Naive B cell (primary cell): ENCODE results near the gene AKAP8. TPM values are rescaled to one million over a fixed set of nuclear protein-coding genes. Genes with fewer than 3 reads are reported as not detected.
"Not testable (repeated sequence)": the region's sequence is repeated elsewhere in the genome, so short reads cannot be mapped to it uniquely, and the experiment has no call there.

Source experiments
- ATAC-seq, 2 donors: fragments of 150-1000 bp; cut with Tn5 transposase; 2 replicates each; pipeline ENCODE4 v1.10.0; 2021; ENCODE audit warnings: low read depth in 2 of 2, mild to moderate bottlenecking in 2 of 2, moderate library complexity in 2 of 2
- DNase-seq: peaks from one replicate; pipeline ENCODE4 v3.0.0; 2022
- H3K27ac Mint-ChIP-seq, 6 donors: one replicate each; pipeline ENCODE4 v1.8.0; 2020 to 2022; ENCODE audit warnings: mild to moderate bottlenecking in 6 of 6, mixed read lengths in 6 of 6, moderate library complexity in 5 of 6, inconsistent platforms in 2 of 6
- H3K27me3 Mint-ChIP-seq, 3 donors: one replicate each; pipeline ENCODE4 v1.8.0; 2021 to 2022; ENCODE audit warnings: mixed read lengths in 3 of 3, mild to moderate bottlenecking in 1 of 3
- H3K36me3 Mint-ChIP-seq, 2 donors: one replicate each; pipeline ENCODE4 v1.8.0; 2020 to 2022; ENCODE audit warnings: mixed read lengths in 2 of 2, inconsistent platforms in 1 of 2, mild to moderate bottlenecking in 1 of 2
- H3K4me1 Mint-ChIP-seq, 3 donors: one replicate each; pipeline ENCODE4 v1.8.0; 2020 to 2022; ENCODE audit warnings: mixed read lengths in 3 of 3, inconsistent platforms in 1 of 3, mild to moderate bottlenecking in 1 of 3, moderate library complexity in 1 of 3
- H3K4me3 Mint-ChIP-seq, 8 donors: one replicate each; pipeline ENCODE4 v1.8.0; 2020 to 2022; ENCODE audit warnings: mild to moderate bottlenecking in 8 of 8, mixed read lengths in 8 of 8, moderate library complexity in 8 of 8, inconsistent platforms in 2 of 8
- H3K9me3 Mint-ChIP-seq, 7 donors: one replicate each; pipeline ENCODE4 v1.8.0; 2020 to 2022; ENCODE audit warnings: mixed read lengths in 7 of 7, mild to moderate bottlenecking in 5 of 7, inconsistent platforms in 2 of 7, moderate library complexity in 1 of 7
- polyA plus RNA-seq, 6 donors: library from polyadenylated mRNA; unstranded; fragments of 300-500 nt; fragmentation: Illumina TruSeq; gene quantifications; one replicate each; pipeline ENCODE4 v1.2.3, GENCODE V29; 2021; ENCODE audit warnings: low read depth in 6 of 6

AKAP8 gene
- polyA plus RNA-seq, 6 donors from 2014 or later, result 14.7 to 27.7 (median 17.9) TPM

GRCh38 chr19:15399635-15400034 lies 20.0 kb upstream of the AKAP8 start:
- Mint-ChIP-seq H3K9me3 (no peaks in the 10 kb centered on the region), H3K36me3 (peaks cover 10 to 25% of the 10 kb centered on the region in 2 donors), H3K27me3 (no peaks in the 10 kb centered on the region), H3K4me3 (no peak overlapping the region), H3K27ac (peak overlapping the region in 1 of 6 donors; percentile 75), H3K4me1 (peaks cover 19 to 24% (median 23%) of the 10 kb centered on the region in 3 donors)
- ATAC-seq (no peak), DNase-seq (no peak)

- no peak overlapping the region for H3K4me3 Mint-ChIP-seq
- DNase-seq, result no peak
- no peak overlapping the region for H3K27ac Mint-ChIP-seq
- H3K4me1 Mint-ChIP-seq, result peaks cover 17 to 22% (median 19%) of the 10 kb centered on the region in 3 donors
- ATAC-seq, result no peak
- H3K27me3 Mint-ChIP-seq, result no peaks in the 10 kb centered on the region
- H3K9me3 Mint-ChIP-seq, result no peaks in the 10 kb centered on the region
- H3K36me3 Mint-ChIP-seq, result peaks cover 11 to 22% of the 10 kb centered on the region in 2 donors
Observed at GRCh38 chr19:15399234-15399515, 19.6 kb upstream of the AKAP8 start.

GRCh38 chr19:15398501-15399233 lies 19.1 kb upstream of the AKAP8 start:
- ATAC-seq (no peak), DNase-seq (no peak)
- peaks cover 14 to 24% (median 16%) of the 10 kb centered on the region in 3 donors for H3K4me1 Mint-ChIP-seq
- H3K36me3 Mint-ChIP-seq, result peaks cover 14 to 22% of the 10 kb centered on the region in 2 donors
- H3K4me3 Mint-ChIP-seq, result no peak overlapping the region
- H3K27me3 Mint-ChIP-seq, result no peaks in the 10 kb centered on the region
- H3K9me3 Mint-ChIP-seq, result no peaks in the 10 kb centered on the region
- H3K27ac Mint-ChIP-seq, result no peak overlapping the region

- DNase-seq (no peak), ATAC-seq (no peak)
- H3K9me3 Mint-ChIP-seq, result no peaks in the 10 kb centered on the region
- peaks cover 13 to 19% (median 18%) of the 10 kb centered on the region in 3 donors for H3K4me1 Mint-ChIP-seq
- H3K4me3 Mint-ChIP-seq, result peak overlapping the region in 1 of 8 donors; percentile 29
- H3K27me3 Mint-ChIP-seq, result no peaks in the 10 kb centered on the region
- H3K36me3 Mint-ChIP-seq, result peaks cover 22% of the 10 kb centered on the region in 2 donors
- H3K27ac Mint-ChIP-seq, result peak overlapping the region in 3 of 6 donors; percentile 38 to 81 (median 69)
Observed at GRCh38 chr19:15397782-15398181, 18.2 kb upstream of the AKAP8 start.

- peaks cover 10 to 17% (median 14%) of the 10 kb centered on the region in 3 donors for H3K4me1 Mint-ChIP-seq
- H3K27me3 Mint-ChIP-seq, result no peaks in the 10 kb centered on the region
- ATAC-seq, result no peak
- no peak overlapping the region for H3K4me3 Mint-ChIP-seq
- no peak for DNase-seq
- H3K36me3 Mint-ChIP-seq, result peaks cover 22% of the 10 kb centered on the region in 2 donors
- peak overlapping the region in 2 of 6 donors; percentile 38 to 81 for H3K27ac Mint-ChIP-seq
- no peaks in the 10 kb centered on the region for H3K9me3 Mint-ChIP-seq
Observed at GRCh38 chr19:15397236-15397635, 17.6 kb upstream of the AKAP8 start.

- Mint-ChIP-seq H3K9me3 (no peaks in the 10 kb centered on the region), H3K4me3 (no peak overlapping the region), H3K36me3 (peaks cover 22% of the 10 kb centered on the region in 2 donors), H3K27ac (peak overlapping the region in 3 of 6 donors; percentile 13 to 81 (median 69)), H3K4me1 (peaks cover 10 to 17% (median 14%) of the 10 kb centered on the region in 3 donors), H3K27me3 (no peaks in the 10 kb centered on the region)
- DNase-seq, result no peak
- ATAC-seq, result no peak
Observed at GRCh38 chr19:15396436-15396835, 16.8 kb upstream of the AKAP8 start.

GRCh38 chr19:15395251-15395650 lies 15.7 kb upstream of the AKAP8 start:
- peak overlapping the region in 1 of 6 donors; percentile 93 for H3K27ac Mint-ChIP-seq

GRCh38 chr19:15394426-15394825 lies 14.8 kb upstream of the AKAP8 start:
- Mint-ChIP-seq H3K4me1 (peaks cover 14 to 27% (median 22%) of the 10 kb centered on the region in 3 donors), H3K9me3 (no peaks in the 10 kb centered on the region), H3K27me3 (no peaks in the 10 kb centered on the region), H3K27ac (peak overlapping the region in 2 of 6 donors; percentile 40 to 65), H3K36me3 (peaks cover 22 to 24% of the 10 kb centered on the region in 2 donors), H3K4me3 (no peak overlapping the region)
- ATAC-seq (no peak), DNase-seq (no peak)

More at GRCh38 chr19:15395251-15395650, 15.7 kb upstream of the AKAP8 start:
- not testable (repeated sequence) for ATAC-seq, H3K4me3 Mint-ChIP-seq, H3K27me3 Mint-ChIP-seq, H3K9me3 Mint-ChIP-seq, DNase-seq
- Mint-ChIP-seq H3K36me3 (peaks cover 22% of the 10 kb centered on the region in 2 donors), H3K4me1 (peaks cover 14 to 24% (median 22%) of the 10 kb centered on the region in 3 donors)

GRCh38 chr19:15393963-15394362 lies 14.4 kb upstream of the AKAP8 start:
- Mint-ChIP-seq H3K36me3 (peaks cover 22 to 28% of the 10 kb centered on the region in 2 donors), H3K4me1 (peaks cover 17 to 27% (median 22%) of the 10 kb centered on the region in 3 donors)
- DNase-seq, result no peak

GRCh38 chr19:15390814-15391213 lies 11.2 kb upstream of the AKAP8 start:
- Mint-ChIP-seq H3K27ac (peak overlapping the region in 5 of 6 donors; percentile 17 to 86 (median 28)), H3K27me3 (no peaks in the 10 kb centered on the region), H3K9me3 (no peaks in the 10 kb centered on the region), H3K36me3 (peaks cover 8 to 12% of the 10 kb centered on the region in 2 donors), H3K4me3 (no peak overlapping the region), H3K4me1 (peaks cover 8 to 17% (median 13%) of the 10 kb centered on the region in 3 donors)
- DNase-seq (no peak), ATAC-seq (peak; percentile 51 to 52)

More at GRCh38 chr19:15393963-15394362, 14.4 kb upstream of the AKAP8 start:
- Mint-ChIP-seq H3K27me3 (no peaks in the 10 kb centered on the region), H3K4me3 (no peak overlapping the region), H3K9me3 (no peaks in the 10 kb centered on the region), H3K27ac (peak overlapping the region in 4 of 6 donors; percentile 6 to 89 (median 44))
- ATAC-seq, result no peak

GRCh38 chr19:15381864-15382263 lies 2.3 kb upstream of the AKAP8 start:
- Mint-ChIP-seq H3K27ac (peak overlapping the region in 2 of 6 donors; percentile 69 to 99), H3K4me1 (peaks cover 26 to 29% (median 28%) of the 10 kb centered on the region in 3 donors), H3K4me3 (peak overlapping the region in 6 of 8 donors; percentile 21 to 97 (median 86)), H3K9me3 (no peaks in the 10 kb centered on the region), H3K36me3 (no peaks in the 10 kb centered on the region), H3K27me3 (no peaks in the 10 kb centered on the region)
- no peak for DNase-seq
- ATAC-seq, result no peak

- Mint-ChIP-seq H3K4me1 (peaks cover 30 to 32% (median 32%) of the 10 kb centered on the region in 3 donors), H3K4me3 (peak overlapping the region in 5 of 8 donors; percentile 1 to 97 (median 89)), H3K36me3 (no peaks in the 10 kb centered on the region), H3K9me3 (no peaks in the 10 kb centered on the region), H3K27me3 (no peaks in the 10 kb centered on the region), H3K27ac (peak overlapping the region in 2 of 6 donors; percentile 41 to 99)
- ATAC-seq (no peak), DNase-seq (no peak)
Observed at GRCh38 chr19:15381429-15381828, 1.8 kb upstream of the AKAP8 start.

- H3K4me3 Mint-ChIP-seq, result peak overlapping the region; percentile 93 to 100 (median 98)
- no peaks in the 10 kb centered on the region for H3K36me3 Mint-ChIP-seq
- ATAC-seq, result peak; percentile 23 to 31
- no peaks in the 10 kb centered on the region for H3K9me3 Mint-ChIP-seq
- peaks cover 30 to 40% (median 32%) of the 10 kb centered on the region in 3 donors for H3K4me1 Mint-ChIP-seq
- H3K27me3 Mint-ChIP-seq, result no peaks in the 10 kb centered on the region
- peak overlapping the region in 5 of 6 donors; percentile 79 to 100 (median 90) for H3K27ac Mint-ChIP-seq
- no peak for DNase-seq
Observed at GRCh38 chr19:15379999-15380647, 536 bp upstream of the AKAP8 start.
